ENCODE measurements around the gene FLT3LG. TPM values are rescaled to one million over a fixed set of nuclear protein-coding genes. Genes with fewer than 3 reads are reported as not detected.

FLT3LG gene
- total and polyA plus RNA-seq, 7 donors = 2.1 to 18.6 (median 6.1) TPM

- TF ChIP-seq POLR2A (IDR thresholded peaks at IDR 0.05) (no peak), POLR2AphosphoS5 (IDR thresholded peaks at IDR 0.05) (no peak), EP300 (IDR thresholded peaks at IDR 0.05) (no peak)
- TF ChIP-seq, protein P1, sequence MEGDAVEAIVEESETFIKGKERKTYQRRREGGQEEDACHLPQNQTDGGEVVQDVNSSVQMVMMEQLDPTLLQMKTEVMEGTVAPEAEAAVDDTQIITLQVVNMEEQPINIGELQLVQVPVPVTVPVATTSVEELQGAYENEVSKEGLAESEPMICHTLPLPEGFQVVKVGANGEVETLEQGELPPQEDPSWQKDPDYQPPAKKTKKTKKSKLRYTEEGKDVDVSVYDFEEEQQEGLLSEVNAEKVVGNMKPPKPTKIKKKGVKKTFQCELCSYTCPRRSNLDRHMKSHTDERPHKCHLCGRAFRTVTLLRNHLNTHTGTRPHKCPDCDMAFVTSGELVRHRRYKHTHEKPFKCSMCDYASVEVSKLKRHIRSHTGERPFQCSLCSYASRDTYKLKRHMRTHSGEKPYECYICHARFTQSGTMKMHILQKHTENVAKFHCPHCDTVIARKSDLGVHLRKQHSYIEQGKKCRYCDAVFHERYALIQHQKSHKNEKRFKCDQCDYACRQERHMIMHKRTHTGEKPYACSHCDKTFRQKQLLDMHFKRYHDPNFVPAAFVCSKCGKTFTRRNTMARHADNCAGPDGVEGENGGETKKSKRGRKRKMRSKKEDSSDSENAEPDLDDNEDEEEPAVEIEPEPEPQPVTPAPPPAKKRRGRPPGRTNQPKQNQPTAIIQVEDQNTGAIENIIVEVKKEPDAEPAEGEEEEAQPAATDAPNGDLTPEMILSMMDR (IDR thresholded peaks at IDR 0.05) = no peak
- H3K9me3 ChIP-seq = no peaks in the 10 kb centered on the region
- H3K27ac ChIP-seq = peak overlapping the region in 2 of 4 donors; percentile 34 to 93
- no peaks in the 10 kb centered on the region for H3K27me3 ChIP-seq
- peaks cover 0 to 44% (median 33%) of the 10 kb centered on the region in 4 donors for H3K4me1 ChIP-seq
- DNase-seq = no peak
- intact Hi-C loops (cut with DNase I) = no loop called here
- peaks cover 18 to 41% (median 33%) of the 10 kb centered on the region in 4 donors for H3K36me3 ChIP-seq
- H3K4me3 ChIP-seq = no peak overlapping the region
- 60 to 78% methylated on average over 17 of the region's 17 CpGs for WGBS, 2 donors
Measured at GRCh38 chr19:49491030-49491803, 17.2 kb downstream of the FLT3LG start.

- TF ChIP-seq POLR2AphosphoS5 (IDR thresholded peaks at IDR 0.05) = no peak
- Histone ChIP-seq H3K4me1 (peaks cover 0 to 44% (median 35%) of the 10 kb centered on the region in 4 donors), H3K27ac (peak overlapping the region in 1 of 4 donors; percentile 43), H3K4me3 (no peak overlapping the region), H3K9me3 (no peaks in the 10 kb centered on the region), H3K27me3 (no peaks in the 10 kb centered on the region), H3K36me3 (peaks cover 18 to 41% (median 33%) of the 10 kb centered on the region in 4 donors)
- 44 to 71% methylated on average over 7 of the region's 7 CpGs for WGBS, 2 donors
- no peak for DNase-seq
- intact Hi-C loops (cut with DNase I) = no loop called here
Measured at GRCh38 chr19:49491804-49492572, 18.0 kb downstream of the FLT3LG start.

DNA sequence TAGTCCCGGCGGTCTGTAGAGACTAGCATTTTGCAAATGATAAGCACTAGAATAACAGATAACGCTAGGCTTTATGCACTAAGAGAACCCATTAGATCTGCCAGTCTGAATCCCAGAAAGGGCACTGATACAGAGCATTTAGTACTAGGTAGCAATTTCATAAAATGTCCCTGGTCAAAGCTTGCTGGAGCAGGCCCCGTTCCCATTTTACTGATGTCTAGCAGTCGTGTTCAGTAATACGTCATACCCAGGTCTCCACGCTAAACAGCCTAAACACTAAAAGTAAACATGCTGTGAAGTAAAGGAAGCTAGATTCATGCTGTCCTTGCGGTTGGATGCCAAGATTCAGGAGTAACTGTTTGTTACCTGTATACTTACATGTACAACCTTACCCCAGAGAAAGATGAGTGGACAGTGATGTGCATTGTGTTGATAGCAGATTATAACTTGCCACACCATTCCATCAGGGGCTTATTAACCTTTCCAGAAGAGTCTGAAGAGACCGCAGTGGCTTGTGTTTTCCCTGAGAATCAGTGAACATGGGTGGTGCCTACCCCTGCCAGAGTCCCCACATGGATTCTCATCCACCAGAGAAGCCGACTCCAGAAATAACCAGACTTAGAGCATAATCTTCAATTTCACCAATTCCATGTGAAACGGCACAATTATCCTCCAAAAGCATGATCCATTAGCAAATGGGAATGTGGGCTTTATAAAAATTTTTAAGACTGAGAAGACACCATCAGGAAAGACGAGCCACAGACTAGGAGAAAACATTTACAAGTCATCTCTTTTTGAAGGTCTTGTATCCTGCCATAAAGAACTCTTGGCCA lies 18.8 kb downstream of the FLT3LG start:
- H3K27me3 ChIP-seq = no peaks in the 10 kb centered on the region
- peaks cover 0 to 51% (median 42%) of the 10 kb centered on the region in 4 donors for H3K4me1 ChIP-seq
- no peaks in the 10 kb centered on the region for H3K9me3 ChIP-seq
- H3K27ac ChIP-seq = peak overlapping the region in 1 of 4 donors; percentile 43
- TF ChIP-seq POLR2AphosphoS5 (IDR thresholded peaks at IDR 0.05) = peak in 2 of 4 donors; percentile 34 to 48
- TF ChIP-seq EP300 (IDR thresholded peaks at IDR 0.05) = no peak
- peaks cover 25 to 48% (median 39%) of the 10 kb centered on the region in 4 donors for H3K36me3 ChIP-seq
- no peak overlapping the region for H3K4me3 ChIP-seq
- intact Hi-C loops (cut with DNase I) = no loop called here
- no peak for DNase-seq
- WGBS, 2 donors = 52 to 67% methylated on average over 12 of the region's 12 CpGs

- TF ChIP-seq EP300 (IDR thresholded peaks at IDR 0.05) (no peak), POLR2AphosphoS5 (IDR thresholded peaks at IDR 0.05) (no peak)
- no peak for DNase-seq
- H3K4me3 ChIP-seq = peak overlapping the region; percentile 70 to 95 (median 85)
- peaks cover 27 to 50% (median 42%) of the 10 kb centered on the region in 4 donors for H3K36me3 ChIP-seq
- 0% methylated on average over 11 of the region's 11 CpGs for WGBS, 2 donors
- H3K27ac ChIP-seq = peak overlapping the region; percentile 88 to 96 (median 94)
- no peaks in the 10 kb centered on the region for H3K27me3 ChIP-seq
- intact Hi-C loops (cut with DNase I) = loop anchor here (1.0 to 5.0 kb wide), 3 partner anchors 9 to 381 kb away; partner anchors contain the start of genes AKT1S1, PRMT1, RPL13A and TBC1D17
- H3K9me3 ChIP-seq = no peaks in the 10 kb centered on the region
- peaks cover 0 to 46% (median 34%) of the 10 kb centered on the region in 4 donors for H3K4me1 ChIP-seq
Measured at GRCh38 chr19:49496574-49497008, 22.6 kb downstream of the FLT3LG start.

DNA sequence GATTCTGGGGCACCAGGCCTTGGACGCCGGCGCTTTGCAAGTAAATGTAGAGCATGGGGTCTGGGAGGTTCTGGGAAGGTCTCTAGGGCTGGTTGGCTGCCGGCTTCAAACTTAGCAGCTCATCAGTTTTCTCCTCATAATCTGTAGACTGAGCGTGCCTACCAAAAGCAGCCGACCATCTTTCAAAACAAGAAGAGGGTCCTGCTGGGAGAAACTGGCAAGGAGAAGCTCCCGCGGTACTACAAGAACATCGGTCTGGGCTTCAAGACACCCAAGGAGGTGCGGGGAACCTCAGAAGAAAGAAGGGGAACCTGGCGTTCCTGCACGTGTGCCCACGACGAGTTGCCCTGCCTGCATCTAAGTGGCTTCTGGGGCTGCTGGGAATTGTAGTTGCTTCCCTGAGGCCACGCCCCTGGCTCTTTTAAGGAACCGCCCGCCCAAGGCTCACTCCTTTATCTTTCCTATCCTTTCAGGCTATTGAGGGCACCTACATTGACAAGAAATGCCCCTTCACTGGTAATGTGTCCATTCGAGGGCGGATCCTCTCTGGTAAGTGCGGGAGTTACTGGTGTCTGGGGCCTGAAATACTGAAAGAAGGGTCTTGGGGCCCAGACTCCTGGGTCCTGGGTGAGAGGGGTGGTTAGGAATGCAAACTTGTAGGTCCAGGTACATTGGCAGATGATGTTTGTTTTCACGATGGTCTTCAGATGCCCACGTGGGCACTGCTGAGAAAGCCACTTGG lies 23.2 kb downstream of the FLT3LG start:
- intact Hi-C loops (cut with DNase I) = loop anchor here (5.0 kb wide), 2 partner anchors 180 to 380 kb away; partner anchors contain the start of genes AKT1S1, PRMT1 and TBC1D17
- H3K9me3 ChIP-seq = no peaks in the 10 kb centered on the region
- H3K27ac ChIP-seq = peak overlapping the region; percentile 88 to 96 (median 94)
- DNase-seq = peak; percentile 81
- TF ChIP-seq EP300 (IDR thresholded peaks at IDR 0.05) (no peak), POLR2AphosphoS5 (IDR thresholded peaks at IDR 0.05) (peak in 1 of 4 donors; percentile 61)
- peaks cover 27 to 43% (median 35%) of the 10 kb centered on the region in 4 donors for H3K36me3 ChIP-seq
- H3K4me3 ChIP-seq = peak overlapping the region; percentile 70 to 95 (median 85)
- peaks cover 0 to 46% (median 34%) of the 10 kb centered on the region in 4 donors for H3K4me1 ChIP-seq
- WGBS, 2 donors = 4 to 20% methylated on average over 22 of the region's 22 CpGs
- H3K27me3 ChIP-seq = no peaks in the 10 kb centered on the region

Measured in sigmoid colon (tissue), 7 donors.